ENCODE measurements around the gene COLGALT1.

COLGALT1 gene

GRCh38 chr19:17607936-17608335 lies 52.5 kb downstream of the COLGALT1 start:
- H3K4me3 ChIP-seq (ENCODE audit: low read depth, low read length): no peak overlapping the region
- in situ Hi-C loops (cut with HindIII; ENCODE audit: low sequenced_read_pairs): no loop called here
- no peak for TF ChIP-seq CTCF (IDR thresholded peaks at IDR 0.05; ENCODE audit: low read depth, low read length)
- no peak for DNase-seq (ENCODE audit: low read depth, low spot score)

DNA sequence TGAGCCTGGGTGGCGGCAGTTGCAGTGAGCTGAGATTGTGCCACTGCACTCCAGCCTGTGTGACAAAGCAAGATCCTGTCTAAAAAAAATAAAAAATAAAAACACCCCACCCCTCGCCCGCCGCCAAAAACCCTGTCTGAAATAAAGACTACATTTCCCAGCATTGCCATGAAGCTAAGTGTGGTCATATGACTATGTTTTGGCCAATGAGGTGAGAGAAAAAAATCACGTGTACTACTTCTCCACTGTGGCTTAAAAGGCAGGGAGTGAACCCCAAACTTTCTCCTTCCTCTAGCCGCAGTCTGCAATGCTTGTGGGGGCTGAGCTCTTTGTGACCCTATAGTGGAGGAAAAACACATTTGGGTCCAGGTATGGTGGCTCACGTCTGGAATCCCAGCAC lies 54.9 kb downstream of the COLGALT1 start:
- no peak for DNase-seq (ENCODE audit: low read depth, low spot score)
- in situ Hi-C loops (cut with HindIII; ENCODE audit: low sequenced_read_pairs): no loop called here
- H3K4me3 ChIP-seq (ENCODE audit: low read depth, low read length): no peak overlapping the region
- TF ChIP-seq CTCF (IDR thresholded peaks at IDR 0.05; ENCODE audit: low read depth, low read length): no peak

DNA sequence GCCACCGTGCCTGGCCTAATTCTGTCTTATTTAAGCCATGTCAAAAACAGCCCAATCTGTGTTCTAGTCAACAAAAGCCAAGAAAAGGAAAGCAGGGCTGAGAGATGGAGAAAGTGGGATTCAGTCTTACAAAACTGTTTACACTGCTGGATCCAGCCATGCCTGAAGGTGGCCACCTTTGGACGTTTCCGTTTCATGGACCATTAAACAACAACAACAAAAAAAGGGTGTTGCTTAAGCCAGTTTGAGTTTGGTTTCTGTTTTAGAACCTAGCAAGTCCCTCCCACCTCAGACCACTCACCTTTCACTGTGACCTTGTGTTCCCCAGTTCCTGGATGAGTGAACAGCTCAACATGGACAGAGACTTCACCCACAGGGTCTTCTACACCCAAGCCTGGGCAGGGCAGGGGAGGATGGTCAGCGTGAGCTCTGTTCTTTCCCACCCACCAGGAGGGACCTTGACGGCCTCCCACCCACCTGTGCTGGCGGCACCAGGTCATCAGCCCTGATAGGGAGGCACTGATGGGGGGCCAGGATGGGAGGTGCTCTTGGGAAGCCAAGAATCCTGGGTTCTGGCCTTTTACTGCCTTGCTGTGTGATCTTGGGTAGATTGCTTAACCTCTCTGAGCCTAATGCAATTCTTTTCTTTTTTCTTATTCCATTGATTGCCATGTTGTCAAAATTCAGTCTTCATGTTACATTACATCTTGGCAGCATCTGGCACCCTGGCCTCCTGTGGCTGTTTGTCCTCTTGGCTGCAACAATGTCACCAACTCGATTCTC lies 56.2 kb downstream of the COLGALT1 start:
- no peak for TF ChIP-seq CTCF (IDR thresholded peaks at IDR 0.05; ENCODE audit: low read depth, low read length)
- no peak for DNase-seq (ENCODE audit: low read depth, low spot score)
- no peak overlapping the region for H3K4me3 ChIP-seq (ENCODE audit: low read depth, low read length)
- in situ Hi-C loops (cut with HindIII; ENCODE audit: low sequenced_read_pairs): no loop called here

DNA sequence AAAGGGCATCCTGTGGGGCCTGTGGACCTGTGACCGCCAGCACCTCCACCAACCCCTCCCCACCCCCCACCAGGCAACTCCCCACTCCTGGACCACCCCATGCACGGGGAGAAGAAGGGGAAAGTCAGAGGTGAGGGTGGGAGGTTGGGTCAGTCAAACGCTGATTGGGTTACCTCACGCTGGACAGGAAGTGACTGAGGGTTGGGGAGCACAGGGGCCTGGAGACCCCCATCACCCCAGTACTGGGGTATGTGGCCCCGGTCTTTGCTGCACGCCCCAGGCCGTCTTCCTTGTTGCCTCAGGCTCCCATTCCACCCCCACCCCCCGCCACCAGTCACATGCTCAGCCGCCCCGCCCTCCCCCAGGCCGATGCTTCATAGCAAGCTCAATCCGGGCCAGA lies 59.0 kb downstream of the COLGALT1 start:
- in situ Hi-C loops (cut with HindIII; ENCODE audit: low sequenced_read_pairs): no loop called here
- TF ChIP-seq CTCF (IDR thresholded peaks at IDR 0.05; ENCODE audit: low read depth, low read length): no peak
- H3K4me3 ChIP-seq (ENCODE audit: low read depth, low read length): no peak overlapping the region
- no peak for DNase-seq (ENCODE audit: low read depth, low spot score)

GRCh38 chr19:17615889-17616685 lies 60.6 kb downstream of the COLGALT1 start:
- no peak for TF ChIP-seq CTCF (IDR thresholded peaks at IDR 0.05; ENCODE audit: low read depth, low read length)
- in situ Hi-C loops (cut with HindIII; ENCODE audit: low sequenced_read_pairs): no loop called here
- no peak for DNase-seq (ENCODE audit: low read depth, low spot score)
- no peak overlapping the region for H3K4me3 ChIP-seq (ENCODE audit: low read depth, low read length)

DNA sequence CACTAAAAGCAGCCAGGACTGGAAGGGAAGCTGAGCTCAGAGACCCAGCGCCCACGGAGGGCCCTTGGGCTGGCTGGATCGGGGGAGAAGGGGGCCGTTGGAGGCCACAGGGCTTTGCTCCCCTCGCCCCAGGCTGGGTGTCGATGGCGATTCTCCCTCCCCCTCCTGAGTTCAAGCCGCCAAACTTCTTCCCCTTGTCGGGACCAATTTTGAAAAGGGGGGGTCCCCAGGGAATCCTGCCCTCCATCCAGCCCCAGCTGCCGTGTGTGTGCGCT lies 61.2 kb downstream of the COLGALT1 start:
- TF ChIP-seq CTCF (IDR thresholded peaks at IDR 0.05; ENCODE audit: low read depth, low read length): no peak
- no peak for DNase-seq (ENCODE audit: low read depth, low spot score)
- in situ Hi-C loops (cut with HindIII; ENCODE audit: low sequenced_read_pairs): no loop called here
- H3K4me3 ChIP-seq (ENCODE audit: low read depth, low read length): no peak overlapping the region
